Smooth muscle cell of the coronary artery (primary cell): ENCODE measurements around the gene GSC. TPM values are rescaled to one million over a fixed set of nuclear protein-coding genes. Genes with fewer than 3 reads are reported as not detected.

Experiments used
- total RNA-seq: library from RNA; depleted of rRNA; stranded (reverse); fragments of >200 nt; gene quantifications from 2 replicates; pipeline ENCODE4 v1.2.3, GENCODE V29; 2014; ENCODE audit warnings: low replicate concordance

Gene GSC
- 1.3 TPM in 1 of 2 replicates, not detected in the other for total RNA-seq

DNA sequence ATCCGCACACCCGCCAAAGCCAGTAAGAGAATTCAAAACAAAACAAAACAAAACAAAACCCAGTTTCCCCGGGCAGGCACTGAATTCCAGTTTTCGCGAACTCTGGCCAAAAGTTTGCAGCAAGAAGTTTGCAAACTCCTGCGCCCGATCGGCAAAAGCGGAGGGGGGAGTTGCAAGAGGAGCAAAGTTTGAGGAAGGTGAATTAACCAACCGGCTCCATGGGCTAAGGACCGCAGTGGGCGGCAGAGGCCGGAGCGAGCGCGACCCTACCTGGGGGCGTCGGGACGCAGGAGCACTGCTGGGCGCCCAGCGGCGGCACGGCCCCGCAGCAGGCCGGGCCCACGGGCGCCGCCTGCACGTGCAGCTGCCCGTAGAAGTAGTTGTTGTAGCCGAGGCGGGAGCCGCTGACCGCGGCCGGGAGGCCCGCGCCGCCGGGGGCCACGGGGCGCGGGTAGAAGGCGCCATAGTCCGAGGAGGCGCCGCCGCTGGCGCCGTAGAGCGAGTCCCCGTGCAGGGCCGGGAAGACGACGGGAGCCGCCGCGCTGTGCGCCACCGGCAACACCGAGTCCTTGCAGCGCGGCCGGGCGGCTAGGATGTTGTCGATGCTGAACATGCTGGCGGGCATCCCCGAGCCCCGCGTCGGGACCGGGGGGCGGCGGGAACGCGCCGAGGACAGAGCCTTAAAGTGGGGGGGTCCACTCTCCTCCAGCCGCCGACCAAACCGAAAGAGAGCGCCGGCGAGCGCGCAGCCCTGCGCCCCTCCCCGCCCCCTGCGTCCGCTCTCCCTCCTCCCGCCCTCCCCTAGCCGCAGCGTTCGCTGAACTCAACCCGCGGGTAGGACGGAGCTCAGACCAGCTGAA, at the start of gene GSC:
TSS of gene GSC (minus strand) at position 723 of the 860 bp plus-strand sequence. CDS start at position 625, 98 bp downstream.

Other genes starting within 250 kb of the GSC start
- not detected in 2 replicates for gene SERPINA4, start 208.7 kb downstream of the GSC start, total RNA-seq
- gene SERPINA5, start 188.7 kb downstream of the GSC start, total RNA-seq: 0.12 and 2.3 TPM in 2 replicates
- 5.3 and 15.9 TPM in 2 replicates for gene SERPINA3, start 157.7 kb downstream of the GSC start, total RNA-seq